22Rv1 (cell line): Measurements from ENCODE around the gene MBD2.
"Not testable (repeated sequence)": the region's sequence is repeated elsewhere in the genome, so short reads cannot be mapped to it uniquely, and the experiment has no call there.

Source experiments
- H3K27ac ChIP-seq: fragments of 450-650 bp; 2 replicates; pipeline ENCODE4 v1.5.1; 2017
- ZFX ChIP-seq: fragments of 450-650 bp; IDR thresholded peaks from 2 replicates; pipeline ENCODE4 v1.6.1; 2017; ENCODE audit warnings: antibody characterized with exemption, borderline replicate concordance
- TF ChIP-seq, protein P1 (sequence below): fragments of 450-650 bp; IDR thresholded peaks from 2 replicates; pipeline ENCODE4 v1.5.1; 2017; ENCODE audit warnings: mild to moderate bottlenecking

MBD2 gene

DNA sequence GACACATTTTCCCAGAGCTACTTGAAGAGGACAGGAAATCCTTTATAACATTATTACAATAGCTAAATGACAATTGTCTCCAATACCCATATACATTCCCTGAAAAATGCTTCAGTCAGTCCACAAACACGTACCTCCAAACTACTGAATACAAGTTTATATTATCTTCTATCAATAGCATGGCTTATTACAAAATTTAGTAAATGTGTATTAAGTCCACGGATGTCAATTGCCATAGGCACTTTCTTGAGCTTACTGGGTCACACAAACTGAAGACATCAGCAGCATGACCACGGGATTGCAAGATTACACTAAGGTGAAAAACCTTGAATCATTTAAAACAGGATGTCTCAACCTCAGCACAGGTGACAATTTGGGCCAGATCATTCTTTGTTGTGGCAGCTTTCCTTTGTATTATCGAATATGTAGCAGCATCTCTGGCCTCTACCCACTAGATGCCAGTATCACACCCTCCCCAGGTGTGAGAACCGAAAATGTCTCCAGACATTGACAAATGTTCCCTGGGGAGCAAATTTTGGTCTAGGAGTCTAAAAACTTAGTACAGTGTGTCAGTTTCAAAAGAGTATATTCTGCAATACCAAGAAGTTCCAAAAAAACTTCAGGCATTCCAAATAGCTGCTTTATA lies 1.4 kb downstream of the MBD2 start:
- H3K27ac ChIP-seq: peak overlapping the region; percentile 76
- TF ChIP-seq ZFX: no peak
- TF ChIP-seq, protein P1, sequence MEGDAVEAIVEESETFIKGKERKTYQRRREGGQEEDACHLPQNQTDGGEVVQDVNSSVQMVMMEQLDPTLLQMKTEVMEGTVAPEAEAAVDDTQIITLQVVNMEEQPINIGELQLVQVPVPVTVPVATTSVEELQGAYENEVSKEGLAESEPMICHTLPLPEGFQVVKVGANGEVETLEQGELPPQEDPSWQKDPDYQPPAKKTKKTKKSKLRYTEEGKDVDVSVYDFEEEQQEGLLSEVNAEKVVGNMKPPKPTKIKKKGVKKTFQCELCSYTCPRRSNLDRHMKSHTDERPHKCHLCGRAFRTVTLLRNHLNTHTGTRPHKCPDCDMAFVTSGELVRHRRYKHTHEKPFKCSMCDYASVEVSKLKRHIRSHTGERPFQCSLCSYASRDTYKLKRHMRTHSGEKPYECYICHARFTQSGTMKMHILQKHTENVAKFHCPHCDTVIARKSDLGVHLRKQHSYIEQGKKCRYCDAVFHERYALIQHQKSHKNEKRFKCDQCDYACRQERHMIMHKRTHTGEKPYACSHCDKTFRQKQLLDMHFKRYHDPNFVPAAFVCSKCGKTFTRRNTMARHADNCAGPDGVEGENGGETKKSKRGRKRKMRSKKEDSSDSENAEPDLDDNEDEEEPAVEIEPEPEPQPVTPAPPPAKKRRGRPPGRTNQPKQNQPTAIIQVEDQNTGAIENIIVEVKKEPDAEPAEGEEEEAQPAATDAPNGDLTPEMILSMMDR: peak; percentile 47

DNA sequence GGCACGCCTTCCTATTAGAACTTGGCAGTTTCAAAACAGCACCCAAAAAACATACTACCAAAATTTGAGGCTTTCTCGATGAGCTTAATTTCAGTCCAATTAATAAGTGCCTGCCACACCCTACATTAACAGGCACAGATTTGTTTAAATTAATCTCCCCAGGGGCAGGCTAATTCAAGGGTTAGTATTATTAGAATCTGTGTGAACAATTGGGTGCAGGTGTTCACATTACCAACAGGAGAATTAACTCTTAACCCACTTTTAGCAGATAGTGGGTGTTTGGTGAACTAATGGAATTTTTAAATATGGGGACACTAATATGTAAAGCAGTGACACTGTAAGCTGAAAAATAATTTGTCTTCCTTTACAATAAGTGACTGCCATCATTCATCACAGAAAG lies 4.1 kb downstream of the MBD2 start:
- H3K27ac ChIP-seq: no peak overlapping the region
- TF ChIP-seq, protein P1: no peak
- no peak for TF ChIP-seq ZFX

- H3K27ac ChIP-seq: not testable (repeated sequence)
Observed at GRCh38 chr18:54218803-54219202, 5.7 kb downstream of the MBD2 start.

GRCh38 chr18:54218299-54218698 lies 6.2 kb downstream of the MBD2 start:
- no peak overlapping the region for H3K27ac ChIP-seq
- TF ChIP-seq, protein P1: no peak
- TF ChIP-seq ZFX: no peak

- no peak overlapping the region for H3K27ac ChIP-seq
- TF ChIP-seq ZFX: no peak
- TF ChIP-seq, protein P1: no peak
Observed at GRCh38 chr18:54217624-54218023, 6.8 kb downstream of the MBD2 start.

GRCh38 chr18:54215069-54215468 lies 9.4 kb downstream of the MBD2 start:
- H3K27ac ChIP-seq: no peak overlapping the region
- TF ChIP-seq ZFX: no peak
- TF ChIP-seq, protein P1: no peak

DNA sequence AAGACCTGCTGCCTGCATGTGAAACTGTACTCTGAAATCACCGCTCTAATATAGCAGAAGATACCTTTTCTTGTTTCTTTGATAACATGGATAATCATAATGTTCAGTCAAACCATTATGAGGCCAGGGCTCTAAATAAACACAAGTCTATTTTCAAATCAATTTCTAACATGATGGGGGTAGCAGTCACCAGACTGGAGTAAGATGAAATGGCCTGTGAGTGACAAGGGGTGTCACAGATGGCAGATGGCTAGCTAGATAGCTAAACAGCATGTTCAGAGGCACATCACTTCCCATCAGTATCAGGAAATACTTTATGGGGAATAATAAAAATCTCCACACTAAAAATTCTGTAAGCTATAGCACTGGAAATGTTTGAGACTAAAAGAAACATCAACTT lies 14.0 kb downstream of the MBD2 start:
- no peak overlapping the region for H3K27ac ChIP-seq
- no peak for TF ChIP-seq ZFX
- TF ChIP-seq, protein P1: no peak
